ENCODE data around the gene FBXO41. TPM values are rescaled to one million over a fixed set of nuclear protein-coding genes. Genes with fewer than 3 reads are reported as not detected.

The FBXO41 gene
- total and polyA plus RNA-seq, 9 of the 15 experiments (the other 6 are each of a cell fraction or from before 2014, with no cell fraction given), result 0.21 to 8.2 (median 3.5) TPM

DNA sequence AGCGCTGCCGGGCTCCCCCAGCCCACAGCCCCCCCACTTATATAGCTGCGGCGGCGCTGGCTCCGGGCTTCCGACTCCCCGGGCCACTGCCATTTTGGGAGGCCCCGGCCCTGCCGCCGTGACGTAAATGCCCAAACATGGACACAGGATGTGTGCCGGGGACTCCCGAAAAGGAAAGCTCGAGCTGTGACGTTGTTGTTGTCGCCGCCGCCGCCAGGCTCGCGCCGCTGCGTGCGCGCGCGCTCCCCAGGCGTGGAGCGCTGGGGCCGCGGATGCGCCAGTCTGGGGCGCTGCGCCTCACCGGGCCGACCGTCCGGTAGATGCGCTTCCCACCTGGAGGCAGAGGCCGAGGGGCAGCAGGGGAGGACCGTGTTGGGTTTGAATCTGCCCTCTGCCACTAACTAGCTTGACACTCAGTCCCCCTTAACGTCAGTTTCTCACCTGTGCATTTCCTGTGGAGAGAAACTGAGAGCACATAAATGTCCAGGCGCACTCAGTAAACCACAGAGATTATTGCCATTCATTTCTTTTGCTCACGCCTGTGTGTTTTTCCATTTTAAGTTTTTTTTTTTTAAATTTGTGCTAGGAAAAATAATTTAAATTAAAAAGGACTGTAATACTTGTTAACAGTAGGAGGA, 9.4 kb upstream of the FBXO41 start, which contains the start of gene EGR4 (continued):
- TF ChIP-seq ZNF639 (CRISPR knock-in tag; conservative IDR thresholded peaks at IDR 0.05 in 1 of 2, IDR thresholded peaks at IDR 0.05 in 1 of 2) (no peak), PRDM10 (IDR thresholded peaks at IDR 0.05; ENCODE audit: partially characterized antibody) (no peak), CREB1 (IDR thresholded peaks at IDR 0.05) (peak; percentile 69), CREB1 (CRISPR knock-in tag; IDR thresholded peaks at IDR 0.05) (peak; percentile 52), KAT7 (CRISPR knock-in tag; IDR thresholded peaks at IDR 0.05; ENCODE audit: borderline replicate concordance) (no peak), CTBP1 (IDR thresholded peaks at IDR 0.05; ENCODE audit: borderline replicate concordance) (peak; percentile 51), CXXC5 (CRISPR knock-in tag; IDR thresholded peaks at IDR 0.05) (peak; percentile 64), NRF1 (conservative IDR thresholded peaks at IDR 0.05 in 1 of 2, IDR thresholded peaks at IDR 0.05 in 1 of 2) (peak; percentile 74 to 79; a peak in 2 of 4 replicates), NFIX (CRISPR knock-in tag; IDR thresholded peaks at IDR 0.05; ENCODE audit: low read depth) (no peak), HDGF (IDR thresholded peaks at IDR 0.05) (no peak), ZNF23 (CRISPR knock-in tag; IDR thresholded peaks at IDR 0.05) (no peak), VEZF1 (CRISPR knock-in tag; IDR thresholded peaks at IDR 0.05) (no peak), THRAP3 (IDR thresholded peaks at IDR 0.05; ENCODE audit: borderline replicate concordance) (no peak), HDAC6 (IDR thresholded peaks at IDR 0.05; ENCODE audit: low read depth, low read length) (peak; percentile 87; the same call in 1 of the 2 replicates), ZNF133 (CRISPR knock-in tag; IDR thresholded peaks at IDR 0.05) (no peak), GMEB1 (CRISPR knock-in tag; IDR thresholded peaks at IDR 0.05) (peak; percentile 65), SRF (CRISPR knock-in tag; IDR thresholded peaks at IDR 0.05) (peak; percentile 90 to 96; a peak in 3 of 4 replicates), DNMT1 (IDR thresholded peaks at IDR 0.05) (no peak)
